Activated CD4-positive, alpha-beta memory T cell treated with anti-CD3 and anti-CD28 coated beads for 36 hours (primary cell): Measurements from ENCODE around the gene TRPC3. TPM values are rescaled to one million over a fixed set of nuclear protein-coding genes. Genes with fewer than 3 reads are reported as not detected.
"Not testable (repeated sequence)": the region's sequence is repeated elsewhere in the genome, so short reads cannot be mapped to it uniquely, and the experiment has no call there.

Experiments used
- CTCF ChIA-PET: fragments of 350-600 bp; sonication (Branson Sonifier 250); formaldehyde crosslinking; loops from one replicate; lab custom pipeline; 2021; ENCODE audit warnings: antibody characterized with exemption, inconsistent platforms; lab: Charles Lee
- POLR2A ChIA-PET: fragments of 350-600 bp; sonication (Branson Sonifier 250); formaldehyde crosslinking; loops from one replicate; lab custom pipeline; 2021; ENCODE audit warnings: antibody characterized with exemption; lab: Charles Lee
- DNase-seq: peaks from one replicate; pipeline ENCODE4 v3.0.0-alpha.2; 2020
- H3K27ac Mint-ChIP-seq: one replicate; pipeline ENCODE4 v1.8.0; 2021; ENCODE audit warnings: mixed read lengths
- H3K27me3 Mint-ChIP-seq: one replicate; pipeline ENCODE4 v1.8.0; 2021; ENCODE audit warnings: mixed read lengths
- H3K36me3 Mint-ChIP-seq: one replicate; pipeline ENCODE4 v1.8.0; 2021; ENCODE audit warnings: mixed read lengths
- H3K4me1 Mint-ChIP-seq: one replicate; pipeline ENCODE4 v1.8.0; 2021; ENCODE audit warnings: low read depth, mixed read lengths
- H3K4me3 Mint-ChIP-seq: one replicate; pipeline ENCODE4 v1.8.0; 2021; ENCODE audit warnings: mild to moderate bottlenecking, mixed read lengths
- H3K9me3 Mint-ChIP-seq: one replicate; pipeline ENCODE4 v1.8.0; 2021; ENCODE audit warnings: mixed read lengths
- intact Hi-C: fragments of 100-400 bp; cut with micrococcal nuclease; formaldehyde crosslinking; loops from one replicate; pipeline ENCODE4 v1.15.1; 2023
- total RNA-seq, 2 experiments: library from RNA; stranded (reverse); gene quantifications; one replicate each; pipeline ENCODE4 v1.2.3, GENCODE V29; 2021

The TRPC3 gene
- total RNA-seq, 2 experiments from 2014 or later, result 1.0 to 1.6 TPM

DNA sequence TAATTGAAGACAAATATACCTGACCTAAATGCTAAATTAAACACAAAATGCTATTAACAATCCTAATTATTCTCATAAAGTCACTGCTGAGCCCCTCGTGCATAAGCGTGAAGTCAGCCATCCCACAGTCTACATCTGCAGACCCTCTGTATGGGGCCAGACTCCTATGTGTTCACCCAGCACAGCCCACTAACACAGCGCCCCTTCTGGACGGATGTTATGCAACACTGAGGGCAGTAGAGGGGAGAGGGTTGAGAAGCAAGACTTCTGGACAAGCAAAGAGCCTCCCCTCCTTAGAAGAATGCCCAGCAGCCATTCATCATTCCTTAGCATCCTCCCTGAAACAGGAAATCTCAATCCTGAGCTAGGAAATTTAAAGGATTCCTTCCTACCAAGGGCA is 7.9 kb downstream of the TRPC3 start:
- CTCF ChIA-PET, result no interaction called here
- no peak overlapping the region for H3K27ac Mint-ChIP-seq
- H3K27me3 Mint-ChIP-seq, result peaks cover 21% of the 10 kb centered on the region

DNA sequence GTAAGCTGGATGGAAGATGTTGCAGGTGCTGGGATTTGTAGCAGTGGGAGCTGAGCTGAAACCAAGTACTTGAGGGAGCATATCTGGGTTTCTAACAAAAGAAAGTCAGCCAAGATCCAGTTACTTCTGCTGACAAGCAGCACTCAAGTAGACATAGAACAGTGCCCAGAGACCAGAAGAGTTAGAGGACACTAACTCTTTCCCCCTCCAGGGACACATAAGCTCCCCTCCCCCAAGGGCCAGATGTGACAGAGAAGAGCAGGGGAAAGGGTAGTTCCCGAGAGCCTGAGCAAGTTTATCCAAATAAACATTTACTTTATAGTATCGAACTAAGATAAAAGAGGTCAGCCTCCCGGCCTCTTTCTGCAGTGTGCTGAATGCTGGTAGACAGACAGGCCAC is 12.2 kb downstream of the TRPC3 start:
- no peaks in the 10 kb centered on the region for H3K36me3 Mint-ChIP-seq
- H3K27ac Mint-ChIP-seq, result no peak overlapping the region
- H3K27me3 Mint-ChIP-seq, result peaks cover 22% of the 10 kb centered on the region
- POLR2A ChIA-PET, result no interaction called here
- H3K9me3 Mint-ChIP-seq, result no peaks in the 10 kb centered on the region
- no peak overlapping the region for H3K4me3 Mint-ChIP-seq
- no peak for DNase-seq
- peaks cover 13% of the 10 kb centered on the region for H3K4me1 Mint-ChIP-seq
- intact Hi-C loops, result no loop called here
- CTCF ChIA-PET, result no interaction called here

More for the DNA sequence above, 7.9 kb downstream of the TRPC3 start:
- DNase-seq, result peak; percentile 30
- Mint-ChIP-seq H3K4me1 (peaks cover 3% of the 10 kb centered on the region), H3K9me3 (no peaks in the 10 kb centered on the region), H3K4me3 (no peak overlapping the region), H3K36me3 (no peaks in the 10 kb centered on the region)
- POLR2A ChIA-PET, result no interaction called here
- intact Hi-C loops, result no loop called here

DNA sequence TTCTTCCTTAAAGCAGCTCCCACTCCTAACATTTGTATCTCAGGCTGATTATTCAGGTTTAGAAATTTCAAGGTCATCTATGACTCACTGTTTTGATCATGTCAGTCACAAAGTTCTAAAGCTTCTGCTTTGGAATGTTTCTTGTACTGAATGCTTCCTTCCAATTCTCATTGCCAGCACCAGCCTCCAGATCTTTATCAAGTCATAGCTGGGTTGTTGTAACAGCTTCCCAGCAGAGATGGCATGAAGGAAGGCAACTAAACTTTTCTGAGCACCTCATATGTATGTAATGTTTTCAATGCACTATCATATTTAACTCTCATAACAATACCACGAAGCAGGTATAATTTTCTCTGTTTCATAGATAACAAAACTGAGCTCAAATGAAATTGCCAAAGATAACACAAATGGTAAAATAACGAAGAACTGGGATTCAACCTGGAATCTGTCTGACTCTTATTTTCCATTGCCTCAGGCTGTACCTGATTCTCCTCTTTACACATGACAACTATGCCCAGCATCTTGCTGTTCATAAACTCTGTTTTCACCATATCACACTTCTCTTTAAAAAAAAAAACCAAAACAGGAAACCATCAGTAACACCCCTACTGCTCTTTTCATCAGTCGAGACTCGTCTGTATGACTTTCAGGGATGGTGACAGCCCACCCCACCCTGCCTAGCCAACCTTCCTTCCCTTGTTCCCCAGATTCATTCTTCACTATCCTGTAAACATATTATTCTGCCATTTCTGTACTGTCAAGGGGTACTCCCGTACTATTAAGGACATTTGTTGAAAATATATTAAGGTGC is 13.4 kb downstream of the TRPC3 start:
- intact Hi-C loops, result no loop called here
- CTCF ChIA-PET, result no interaction called here
- POLR2A ChIA-PET, result no interaction called here
- Mint-ChIP-seq H3K27ac (no peak overlapping the region), H3K36me3 (no peaks in the 10 kb centered on the region), H3K4me1 (peaks cover 13% of the 10 kb centered on the region), H3K27me3 (peaks cover 24% of the 10 kb centered on the region), H3K4me3 (no peak overlapping the region), H3K9me3 (no peaks in the 10 kb centered on the region)
- no peak for DNase-seq

DNA sequence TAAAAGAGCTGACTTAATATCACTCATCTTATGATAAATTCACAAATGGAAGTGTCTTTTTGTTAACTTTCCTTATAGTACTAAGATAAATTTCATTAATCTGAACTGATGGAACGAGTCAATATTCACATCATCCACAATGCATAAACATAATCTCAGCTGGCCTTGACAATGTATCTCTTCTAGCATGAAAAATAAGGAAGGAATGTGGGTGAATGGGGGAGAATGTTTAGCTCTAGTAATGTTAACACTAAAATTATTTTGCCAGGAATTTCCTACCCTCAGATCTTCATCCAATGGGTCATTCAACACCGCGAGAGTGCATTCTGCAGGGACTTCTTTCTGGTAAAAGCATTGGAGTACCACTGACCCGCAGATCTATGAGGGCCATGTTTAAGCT is 15.8 kb downstream of the TRPC3 start:
- Mint-ChIP-seq H3K27me3 (peaks cover 27% of the 10 kb centered on the region), H3K36me3 (no peaks in the 10 kb centered on the region), H3K4me1 (peaks cover 19% of the 10 kb centered on the region), H3K27ac (no peak overlapping the region), H3K4me3 (no peak overlapping the region), H3K9me3 (no peaks in the 10 kb centered on the region)
- DNase-seq, result no peak
- POLR2A ChIA-PET, result no interaction called here
- CTCF ChIA-PET, result interaction anchor here (1.0 kb wide), 1 partner anchor 14 kb away, joined by 3 read pairs; no protein-coding TSS in a partner anchor
- intact Hi-C loops, result no loop called here

DNA sequence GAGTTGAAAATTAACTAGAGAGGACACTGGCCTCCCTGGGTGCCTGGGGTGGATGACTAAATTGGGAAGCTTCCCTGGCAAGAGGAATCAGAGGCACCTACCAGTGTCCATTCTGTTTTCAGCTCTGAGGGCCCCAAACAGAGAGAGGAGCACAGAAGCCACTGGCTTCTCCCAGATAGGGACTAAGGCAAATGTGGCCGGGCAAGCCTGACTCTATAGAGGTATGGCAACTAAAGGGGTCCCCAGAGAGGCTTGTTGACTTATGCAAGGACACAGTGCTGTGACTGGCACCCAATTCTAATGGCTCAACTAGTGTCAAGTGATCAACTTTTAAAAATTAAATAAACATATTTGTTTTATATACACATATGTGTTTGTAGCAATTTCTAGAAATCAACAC is 17.2 kb downstream of the TRPC3 start:
- ChIA-PET POLR2A (no interaction called here), CTCF (interaction anchor here (0.6 kb wide), 1 partner anchor 168 kb away, joined by 3 read pairs; no protein-coding TSS in a partner anchor)
- no peaks in the 10 kb centered on the region for H3K9me3 Mint-ChIP-seq
- H3K27ac Mint-ChIP-seq, result no peak overlapping the region
- H3K4me1 Mint-ChIP-seq, result peaks cover 19% of the 10 kb centered on the region
- no peak for DNase-seq
- intact Hi-C loops, result no loop called here
- H3K27me3 Mint-ChIP-seq, result peaks cover 26% of the 10 kb centered on the region
- no peak overlapping the region for H3K4me3 Mint-ChIP-seq
- no peaks in the 10 kb centered on the region for H3K36me3 Mint-ChIP-seq

DNA sequence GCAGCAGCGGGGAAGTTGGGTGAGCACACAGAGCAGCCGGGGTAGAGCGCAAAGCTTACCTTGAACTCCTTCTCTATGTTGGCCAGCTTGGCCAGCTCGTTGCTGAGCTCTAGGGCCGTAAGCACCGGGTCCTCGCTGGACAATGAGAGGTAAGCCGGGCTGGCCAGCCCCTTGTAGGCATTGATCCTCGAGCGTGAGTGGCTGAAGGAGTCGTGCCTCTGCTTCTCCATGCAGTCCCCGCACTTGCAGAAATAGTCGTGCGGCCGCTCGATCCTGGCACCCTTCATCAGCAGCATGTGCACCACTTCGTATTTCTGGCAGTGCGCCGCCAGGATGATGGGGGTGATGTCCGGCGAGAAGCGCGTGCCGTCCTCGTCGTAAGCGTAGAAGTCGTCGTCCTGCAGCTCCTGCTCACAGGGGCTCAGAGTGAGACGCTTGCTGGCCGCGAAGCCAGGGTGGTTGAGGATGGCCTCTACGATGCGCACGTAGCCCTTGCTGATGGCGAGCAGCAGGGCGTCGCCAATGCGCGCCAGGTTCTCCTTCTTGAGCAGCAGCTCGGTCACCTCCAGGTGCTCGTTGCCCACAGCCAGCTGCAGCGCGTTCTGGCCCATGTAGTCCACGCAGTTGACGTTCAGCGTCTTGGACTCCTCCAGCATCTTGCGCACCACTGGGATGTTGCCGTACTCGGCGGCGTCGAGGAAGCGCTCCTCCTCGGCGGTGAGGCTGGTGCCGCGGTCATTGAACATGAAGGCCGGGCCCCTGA is 19.5 kb downstream of the TRPC3 start:
- H3K36me3 Mint-ChIP-seq, result no peaks in the 10 kb centered on the region
- peaks cover 7% of the 10 kb centered on the region for H3K4me1 Mint-ChIP-seq
- no peak for DNase-seq
- H3K9me3 Mint-ChIP-seq, result no peaks in the 10 kb centered on the region
- POLR2A ChIA-PET, result no interaction called here
- H3K4me3 Mint-ChIP-seq, result no peak overlapping the region
- H3K27me3 Mint-ChIP-seq, result peaks cover 21% of the 10 kb centered on the region
- intact Hi-C loops, result no loop called here
- H3K27ac Mint-ChIP-seq, result no peak overlapping the region
- CTCF ChIA-PET, result interaction anchor here (1.6 kb wide), 1 partner anchor 16 kb away, joined by 3 read pairs; no protein-coding TSS in a partner anchor

DNA sequence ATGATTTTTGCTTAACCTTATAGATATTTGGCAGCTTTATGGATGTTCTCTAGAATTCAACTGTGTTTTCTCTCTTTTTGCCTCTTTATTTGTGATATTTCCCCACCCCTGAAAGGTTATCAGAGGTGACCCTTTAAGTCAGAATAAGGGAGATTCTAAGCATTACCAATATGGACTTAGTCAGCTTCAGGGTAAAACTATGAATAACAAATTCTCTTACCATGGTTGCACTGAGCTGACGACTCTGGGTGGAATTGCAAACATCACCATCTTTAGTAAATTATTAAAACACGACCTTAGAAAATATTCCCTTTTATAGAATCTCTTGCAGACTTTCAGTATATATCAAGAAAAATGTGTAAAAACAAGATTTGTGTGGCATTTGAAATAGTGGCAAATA is 21.6 kb downstream of the TRPC3 start:
- Mint-ChIP-seq H3K9me3 (no peaks in the 10 kb centered on the region), H3K27me3 (peaks cover 21% of the 10 kb centered on the region), H3K36me3 (no peaks in the 10 kb centered on the region), H3K4me1 (peaks cover 7% of the 10 kb centered on the region), H3K27ac (no peak overlapping the region), H3K4me3 (no peak overlapping the region)
- intact Hi-C loops, result no loop called here
- ChIA-PET CTCF (interaction anchor here (1.1 kb wide), 1 partner anchor 19 kb away, joined by 3 read pairs; no protein-coding TSS in a partner anchor), POLR2A (no interaction called here)
- no peak for DNase-seq

DNA sequence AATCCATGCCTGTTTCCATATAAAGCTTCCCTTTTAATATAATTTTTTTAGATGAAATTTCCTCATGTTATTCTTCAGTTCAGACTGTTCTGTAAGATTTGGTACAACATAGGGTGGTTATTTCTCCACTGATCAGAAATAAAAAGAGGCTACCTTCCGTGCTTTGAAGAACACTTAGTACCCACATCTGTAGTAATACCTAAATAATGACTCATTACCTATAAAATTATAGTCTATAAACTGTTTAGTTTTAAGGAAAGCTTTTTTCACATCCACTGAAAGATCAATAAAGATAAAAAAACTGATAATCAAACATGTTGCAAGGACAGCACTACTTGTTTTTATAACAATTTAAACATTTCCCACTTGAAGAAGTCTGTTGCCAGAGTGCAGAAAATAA is 23.9 kb downstream of the TRPC3 start:
- intact Hi-C loops, result no loop called here
- H3K4me3 Mint-ChIP-seq, result no peak overlapping the region
- no peak for DNase-seq
- ChIA-PET POLR2A (no interaction called here), CTCF (interaction anchor here (2.1 kb wide), 1 partner anchor 28 kb away, joined by 6 read pairs; no protein-coding TSS in a partner anchor)
- no peaks in the 10 kb centered on the region for H3K36me3 Mint-ChIP-seq
- H3K27ac Mint-ChIP-seq, result no peak overlapping the region
- no peaks in the 10 kb centered on the region for H3K9me3 Mint-ChIP-seq
- H3K27me3 Mint-ChIP-seq, result peaks cover 16% of the 10 kb centered on the region
- H3K4me1 Mint-ChIP-seq, result peaks cover 7% of the 10 kb centered on the region

DNA sequence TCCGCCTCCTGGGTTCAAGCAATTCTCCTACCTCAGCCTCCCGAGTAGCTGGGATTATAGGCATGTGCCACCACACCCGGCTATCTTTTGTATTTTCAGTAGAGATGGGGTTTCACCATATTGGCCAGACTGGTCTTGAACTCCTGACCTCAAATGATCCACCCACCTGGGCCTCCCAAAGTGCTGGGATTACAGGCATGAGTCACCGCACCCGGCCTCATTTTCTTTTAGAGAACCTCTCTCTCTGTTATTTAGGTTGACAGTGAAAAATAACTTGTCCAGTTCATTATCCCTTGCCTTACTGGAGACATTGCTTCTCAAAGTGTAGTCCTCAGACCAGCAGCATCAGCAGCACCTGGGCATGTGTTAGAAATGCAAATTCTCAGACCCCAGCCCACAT is 25.4 kb downstream of the TRPC3 start:
- H3K9me3 Mint-ChIP-seq, CTCF ChIA-PET, intact Hi-C loops, H3K27me3 Mint-ChIP-seq, H3K27ac Mint-ChIP-seq, POLR2A ChIA-PET, H3K36me3 Mint-ChIP-seq, H3K4me3 Mint-ChIP-seq, DNase-seq, H3K4me1 Mint-ChIP-seq: not testable (repeated sequence)

DNA sequence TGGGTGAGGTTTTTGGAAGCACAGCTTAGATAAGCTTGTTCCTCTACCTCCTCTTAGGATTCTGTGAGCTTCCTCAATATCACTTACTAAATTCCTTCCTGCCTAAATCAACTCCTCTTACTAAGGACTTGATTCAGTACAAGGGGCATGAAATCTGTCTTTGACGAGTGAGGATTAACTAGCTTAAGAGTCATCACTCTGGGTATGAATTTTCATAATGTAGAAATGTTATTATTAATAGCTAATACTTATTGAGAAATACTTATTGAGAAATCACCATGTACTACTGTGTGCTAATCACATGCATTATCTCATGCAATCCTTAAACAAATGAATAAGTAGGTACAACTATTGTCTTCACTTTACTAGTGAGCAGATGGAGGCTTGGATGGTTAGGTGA is 28.6 kb downstream of the TRPC3 start:
- CTCF ChIA-PET, result no interaction called here
- Mint-ChIP-seq H3K27ac (no peak overlapping the region), H3K9me3 (no peaks in the 10 kb centered on the region), H3K27me3 (peaks cover 6% of the 10 kb centered on the region), H3K36me3 (no peaks in the 10 kb centered on the region), H3K4me3 (no peak overlapping the region), H3K4me1 (no peaks in the 10 kb centered on the region)
- DNase-seq, result no peak
- intact Hi-C loops, result no loop called here
- POLR2A ChIA-PET, result no interaction called here

DNA sequence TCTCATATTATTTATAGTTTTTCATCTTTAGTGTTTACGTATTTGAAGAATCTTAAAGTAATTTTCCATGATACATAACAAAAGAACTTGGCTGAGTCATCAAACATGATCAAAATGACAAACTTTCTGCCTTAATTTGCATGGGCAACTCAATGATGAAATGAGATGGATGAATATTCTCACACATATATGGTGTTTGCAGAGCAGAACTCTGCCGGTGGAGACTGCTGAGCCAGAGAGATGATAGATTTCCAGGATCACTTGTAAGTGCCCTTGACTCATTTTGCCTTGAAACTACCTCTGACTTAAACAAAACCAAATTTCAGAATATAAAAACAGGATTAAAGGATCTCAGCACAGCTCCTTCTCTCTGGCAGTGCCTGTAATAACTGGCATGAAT is 38.2 kb downstream of the TRPC3 start:
- no peak overlapping the region for H3K27ac Mint-ChIP-seq
- H3K9me3 Mint-ChIP-seq, result no peaks in the 10 kb centered on the region
- no peaks in the 10 kb centered on the region for H3K36me3 Mint-ChIP-seq
- CTCF ChIA-PET, result no interaction called here
- H3K4me3 Mint-ChIP-seq, result no peak overlapping the region
- no peak for DNase-seq
- H3K4me1 Mint-ChIP-seq, result no peaks in the 10 kb centered on the region
- intact Hi-C loops, result no loop called here
- H3K27me3 Mint-ChIP-seq, result no peaks in the 10 kb centered on the region
- POLR2A ChIA-PET, result no interaction called here

DNA sequence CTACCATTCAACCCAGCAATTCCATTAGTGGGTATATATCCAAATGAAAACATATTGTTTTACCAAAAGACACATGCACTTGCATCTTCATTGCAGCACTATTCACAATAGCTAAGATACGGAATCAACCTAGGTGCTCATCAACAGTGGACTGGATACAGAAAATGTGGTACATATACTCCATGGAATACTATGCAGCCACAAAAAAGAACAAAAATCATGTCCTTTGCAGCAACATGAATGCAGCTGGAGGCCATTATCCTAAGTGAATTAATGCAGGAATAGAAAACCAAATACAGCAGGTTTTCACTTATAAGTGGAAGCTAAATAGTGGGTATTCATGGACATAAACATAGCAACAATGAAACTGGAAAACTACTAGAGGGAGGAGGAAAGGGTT is 43.5 kb downstream of the TRPC3 start:
- no peak for DNase-seq
- Mint-ChIP-seq H3K4me3 (no peak overlapping the region), H3K27me3 (peaks cover 3% of the 10 kb centered on the region), H3K9me3 (no peaks in the 10 kb centered on the region), H3K4me1 (no peaks in the 10 kb centered on the region), H3K27ac (no peak overlapping the region), H3K36me3 (no peaks in the 10 kb centered on the region)
- POLR2A ChIA-PET, result no interaction called here
- CTCF ChIA-PET, result no interaction called here
- intact Hi-C loops, result no loop called here
